GM21360 (cell line): ENCODE measurements around the gene IL31RA.

Experiments used
- ATAC-seq: cut with Tn5 transposase; IDR thresholded peaks from one replicate; pipeline ENCODE4 v1.9.1; 2021; ENCODE audit warnings: mild to moderate bottlenecking, moderate library complexity; ENCODE audit not compliant: unreplicated experiment

Gene IL31RA

DNA sequence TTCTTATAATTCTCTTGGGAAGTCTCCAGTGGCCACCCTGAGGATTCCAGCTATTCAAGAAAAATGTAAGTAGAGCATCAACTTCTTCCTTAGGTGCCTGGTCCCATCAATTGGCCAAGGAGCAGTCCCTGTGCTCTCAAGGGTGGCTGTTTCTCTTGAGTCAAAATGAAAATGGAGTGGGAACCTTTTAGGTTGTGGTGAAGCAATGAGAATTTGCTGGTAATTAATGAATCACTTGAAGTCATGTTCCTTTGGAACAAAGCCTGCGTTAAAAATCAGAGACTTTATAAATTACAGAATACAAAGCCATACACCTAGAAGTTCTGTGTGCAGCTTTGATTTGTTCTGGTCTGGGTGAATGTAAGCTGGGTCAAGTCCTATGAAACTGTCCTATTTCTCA, 48.9 kb downstream of the IL31RA start:
- no peak for ATAC-seq

DNA sequence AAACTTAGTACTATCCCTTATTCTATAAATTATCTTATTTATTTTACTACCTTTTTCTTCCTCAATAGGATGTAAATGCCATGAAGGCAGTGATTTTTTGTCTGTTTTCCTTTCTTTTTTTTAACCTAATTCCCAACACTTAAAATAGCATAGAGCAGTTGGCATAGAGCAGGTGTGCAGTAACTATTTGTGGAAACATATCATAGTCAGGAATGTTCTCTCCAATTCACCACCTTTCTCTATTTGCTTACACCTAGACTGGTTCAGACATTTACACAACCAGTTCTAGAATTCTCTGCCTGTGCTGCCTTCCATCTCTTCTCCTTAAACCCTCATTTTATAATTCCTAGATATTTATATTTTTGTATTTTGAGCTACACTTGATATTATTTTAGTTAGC, 49.6 kb downstream of the IL31RA start:
- ATAC-seq: no peak

DNA sequence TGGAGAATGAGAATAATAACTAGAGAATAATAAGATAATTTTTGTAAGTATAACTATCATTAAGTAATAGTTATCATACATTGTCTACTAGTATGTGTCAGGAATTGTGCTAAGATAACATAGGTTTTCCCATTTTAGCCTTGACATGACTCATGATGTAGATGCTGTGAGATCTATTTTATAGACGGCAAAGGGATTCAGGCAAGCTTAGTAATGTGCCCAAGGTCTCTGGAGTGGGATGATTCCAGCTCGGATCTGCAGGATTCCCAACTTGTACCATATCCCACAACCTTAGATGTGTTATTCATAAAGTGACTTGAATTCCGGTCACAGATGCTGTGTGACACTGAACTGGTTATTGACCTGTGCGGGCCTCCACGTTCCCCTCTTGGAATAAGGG, 51.5 kb downstream of the IL31RA start:
- ATAC-seq: no peak

DNA sequence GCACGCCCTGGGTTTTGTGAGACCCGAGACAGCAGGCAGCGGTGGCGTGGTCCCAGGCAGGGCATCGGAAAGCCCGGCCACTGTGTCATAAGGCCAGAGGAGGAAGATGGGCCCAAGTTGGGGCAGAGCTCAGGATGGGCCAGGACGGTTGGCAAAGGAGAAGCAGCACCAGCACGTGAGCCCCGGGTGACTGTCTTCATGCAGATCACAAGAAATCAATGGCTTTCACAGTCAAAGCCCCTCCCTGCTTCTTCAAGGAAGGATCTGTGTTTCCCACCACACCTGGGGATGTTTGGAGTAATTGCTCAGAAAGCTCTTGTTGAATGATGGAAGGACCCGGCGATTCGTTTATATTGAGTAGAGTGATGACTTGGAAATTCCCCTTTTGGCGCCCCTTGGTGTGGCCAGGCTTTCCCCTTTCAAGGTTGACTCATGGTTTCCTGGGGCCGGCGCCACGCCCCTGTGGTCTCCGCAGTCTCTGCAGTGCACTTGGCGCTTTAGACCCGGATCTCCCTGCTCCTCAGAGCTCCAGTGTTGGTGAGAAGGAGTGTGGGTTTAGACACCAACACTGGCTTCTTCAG, 52.1 kb downstream of the IL31RA start:
- ATAC-seq: peak; percentile 91

DNA sequence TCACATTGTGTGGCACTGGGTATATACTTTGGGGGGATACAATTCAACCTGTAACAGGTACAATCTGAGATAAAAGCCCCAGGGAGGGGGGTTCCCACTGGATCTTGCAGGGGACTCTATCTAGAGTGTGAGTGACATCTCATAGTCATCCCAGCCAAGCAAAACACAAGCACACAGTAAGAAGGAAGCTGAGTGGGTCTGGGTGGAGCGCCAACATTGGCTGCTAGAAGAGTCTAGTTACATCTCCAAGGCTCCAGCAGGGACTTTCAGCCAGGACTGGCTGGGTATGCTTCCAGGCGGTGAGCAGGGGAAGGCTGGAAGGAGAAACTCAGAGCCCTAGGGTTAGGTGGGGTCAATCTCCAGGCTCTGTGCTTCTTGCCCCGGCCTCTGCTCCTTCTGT, 53.0 kb downstream of the IL31RA start:
- no peak for ATAC-seq

DNA sequence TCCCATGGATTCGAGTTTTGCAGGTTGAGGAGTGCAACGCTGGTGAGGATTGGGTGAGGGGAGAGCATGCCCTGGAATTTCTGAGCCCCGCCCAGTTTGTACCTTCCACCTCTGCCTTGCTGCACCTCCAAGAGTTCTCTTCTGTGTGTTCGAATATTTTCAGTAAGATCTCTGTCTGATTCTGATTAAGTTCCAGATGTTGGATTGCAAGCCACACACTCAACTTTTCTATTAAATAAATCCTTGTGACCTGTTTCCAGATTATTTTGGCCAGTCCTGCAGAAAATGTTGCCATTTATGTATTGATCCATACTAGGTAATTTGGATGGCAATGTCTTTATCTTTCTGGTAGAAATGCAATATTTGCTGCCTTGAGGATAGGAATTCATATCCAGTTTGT, 54.1 kb downstream of the IL31RA start:
- ATAC-seq: no peak

DNA sequence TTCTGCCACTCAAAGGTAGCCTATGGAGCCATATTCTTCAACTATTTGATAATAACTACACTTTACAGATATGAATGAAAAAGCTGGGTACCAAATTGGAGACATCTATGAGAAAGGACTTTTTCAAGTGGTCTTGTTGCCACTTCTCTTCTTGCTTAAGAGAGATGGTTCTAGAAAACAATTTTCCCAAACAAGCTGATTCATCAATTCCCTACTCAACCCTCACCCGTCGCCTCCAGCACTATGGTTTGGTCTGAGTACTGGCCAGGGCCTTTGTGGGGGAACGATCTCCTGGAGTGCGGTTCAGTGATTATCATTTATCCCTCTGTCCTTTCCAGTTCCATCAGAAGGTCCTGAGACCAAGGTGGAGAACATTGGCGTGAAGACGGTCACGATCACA, 56.8 kb downstream of the IL31RA start:
- no peak for ATAC-seq

DNA sequence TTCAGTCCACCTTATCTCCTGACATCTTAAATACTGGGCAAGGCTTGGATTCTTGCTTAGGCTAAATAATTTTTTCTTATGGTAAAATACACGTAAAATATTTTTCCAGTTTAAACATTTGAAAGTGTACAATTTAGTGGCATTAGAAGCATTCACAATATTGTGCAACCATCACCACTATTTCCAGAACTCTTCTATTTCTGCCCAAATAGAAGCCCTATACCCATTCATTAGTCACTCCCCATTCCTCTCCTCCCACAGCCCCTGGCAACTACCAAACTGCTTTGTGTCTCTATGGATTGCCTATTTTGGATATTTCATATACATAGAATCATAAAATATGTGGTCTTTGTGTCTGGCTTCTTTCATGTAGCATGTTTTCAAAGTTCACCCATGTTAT, 57.6 kb downstream of the IL31RA start:
- no peak for ATAC-seq

DNA sequence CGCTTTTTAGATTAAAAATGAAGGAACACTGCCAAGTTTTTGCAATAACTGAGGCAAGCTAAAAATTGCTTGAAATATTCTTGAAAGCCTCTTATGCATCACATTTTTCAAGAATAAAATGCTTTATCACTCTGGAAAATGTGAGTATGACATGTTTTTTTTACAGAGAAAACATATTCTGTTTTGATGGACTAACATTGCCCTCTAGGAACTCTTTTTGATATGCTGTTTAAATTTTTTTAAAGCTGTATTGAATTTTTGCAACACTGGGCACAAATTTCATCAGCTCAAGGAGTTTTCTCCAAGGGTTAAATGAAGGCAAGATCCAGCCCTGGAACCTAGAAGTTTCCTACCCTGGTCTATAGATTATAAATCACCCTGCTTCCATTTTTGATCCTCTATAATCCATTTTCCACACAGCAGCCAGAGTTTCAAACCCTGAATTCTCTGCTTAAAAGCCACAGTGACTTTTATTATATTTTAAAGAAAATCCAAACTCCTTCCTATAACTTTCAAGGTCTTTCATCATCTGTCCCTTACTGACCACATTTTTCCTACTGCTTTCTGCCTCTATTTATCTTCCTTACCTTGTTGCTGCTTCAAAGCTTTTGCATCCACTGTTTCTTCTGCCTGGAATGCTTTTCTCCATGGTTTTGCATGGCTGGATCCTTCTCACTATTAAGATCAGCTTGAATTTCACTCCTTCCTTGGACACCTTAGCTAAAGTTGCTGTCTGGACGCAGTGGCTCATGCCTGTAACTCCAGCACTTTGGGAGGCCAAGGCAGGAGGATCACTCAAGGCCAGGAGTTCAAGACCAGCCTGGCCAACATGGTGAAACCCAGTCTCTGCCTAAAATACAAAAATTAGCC, 60.9 kb downstream of the IL31RA start:
- ATAC-seq: no peak

DNA sequence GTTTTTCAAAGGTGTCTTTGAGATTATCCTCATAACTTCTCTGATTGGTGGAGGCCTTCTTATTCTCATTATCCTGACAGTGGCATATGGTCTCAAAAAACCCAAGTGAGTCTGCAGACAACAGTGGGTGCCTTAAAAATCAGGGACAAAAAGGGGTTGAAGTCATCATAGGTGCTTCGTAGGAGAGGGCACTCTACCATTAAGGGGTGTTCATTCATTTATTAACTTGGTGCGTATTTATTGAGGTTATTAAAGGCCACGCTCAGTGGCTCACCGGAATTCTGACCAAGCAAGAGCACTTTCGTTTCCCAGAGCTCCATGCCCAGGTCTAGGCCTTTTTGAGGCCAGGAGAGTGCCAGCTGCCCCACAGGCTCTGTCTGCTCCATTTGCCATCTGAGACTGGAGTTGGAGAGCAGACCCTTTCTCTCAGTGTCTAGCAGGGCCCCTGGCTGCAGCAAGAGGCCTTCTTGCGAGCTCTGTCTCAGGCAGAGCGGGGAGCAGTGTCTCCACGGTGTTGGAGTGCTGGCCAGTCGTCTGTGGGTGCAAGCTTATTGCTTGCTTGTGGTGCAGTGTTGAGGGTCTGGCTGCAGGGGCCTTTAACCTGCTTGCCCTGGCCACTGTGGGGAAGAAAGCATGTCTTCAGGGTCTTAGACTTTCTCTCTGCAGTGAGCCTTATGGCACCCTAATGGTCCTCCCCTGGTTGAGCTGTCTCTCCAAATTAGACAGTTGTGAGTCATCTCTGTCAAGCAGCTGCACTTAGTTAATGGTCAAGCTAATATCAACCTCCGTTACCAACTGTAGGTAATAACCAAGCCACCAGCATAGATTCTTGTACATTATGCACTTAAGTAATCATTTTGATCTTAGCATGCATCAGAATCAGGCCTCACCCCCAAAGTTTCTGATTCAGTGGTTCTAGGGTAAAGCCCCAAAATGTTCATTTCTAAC, 62.6 kb downstream of the IL31RA start:
- no peak for ATAC-seq

DNA sequence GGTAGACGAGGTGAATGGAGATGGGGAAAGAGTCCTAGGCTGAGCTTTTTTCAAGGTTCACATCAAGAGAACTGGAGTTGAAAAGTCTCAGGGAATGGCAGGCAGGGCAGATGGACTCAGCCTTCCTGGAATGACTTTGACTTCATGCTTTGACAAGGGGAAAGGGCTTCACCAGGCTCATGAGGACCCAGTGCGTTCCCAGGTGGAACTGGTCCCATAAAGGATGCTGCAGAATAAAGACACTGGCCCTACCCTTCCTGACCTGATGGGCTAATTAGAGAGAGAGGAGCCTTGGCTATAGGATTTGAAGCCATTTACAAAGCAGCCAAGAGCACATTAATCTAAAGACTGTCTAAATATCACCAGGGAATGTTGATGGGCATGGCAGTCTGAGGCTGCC, 63.8 kb downstream of the IL31RA start:
- ATAC-seq: no peak

DNA sequence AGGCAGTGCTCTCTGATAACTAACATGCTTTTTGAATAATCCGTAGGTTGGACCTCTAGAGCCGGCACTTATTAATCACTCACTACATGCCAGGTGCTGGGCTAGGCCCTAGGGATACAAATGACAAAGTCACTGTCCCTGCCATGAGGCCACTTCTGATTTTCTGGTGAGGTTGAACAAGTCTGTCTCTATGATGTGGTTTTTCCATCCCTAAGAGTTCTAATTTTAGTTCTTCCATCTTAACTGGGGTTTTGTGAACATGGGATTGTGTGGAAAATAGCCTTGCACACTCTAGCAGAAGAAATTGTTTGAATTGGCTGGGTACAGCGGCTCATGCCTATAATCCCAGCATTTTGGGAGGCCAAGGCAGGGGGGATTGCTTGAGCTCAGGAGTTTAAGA, 64.6 kb downstream of the IL31RA start:
- no peak for ATAC-seq

DNA sequence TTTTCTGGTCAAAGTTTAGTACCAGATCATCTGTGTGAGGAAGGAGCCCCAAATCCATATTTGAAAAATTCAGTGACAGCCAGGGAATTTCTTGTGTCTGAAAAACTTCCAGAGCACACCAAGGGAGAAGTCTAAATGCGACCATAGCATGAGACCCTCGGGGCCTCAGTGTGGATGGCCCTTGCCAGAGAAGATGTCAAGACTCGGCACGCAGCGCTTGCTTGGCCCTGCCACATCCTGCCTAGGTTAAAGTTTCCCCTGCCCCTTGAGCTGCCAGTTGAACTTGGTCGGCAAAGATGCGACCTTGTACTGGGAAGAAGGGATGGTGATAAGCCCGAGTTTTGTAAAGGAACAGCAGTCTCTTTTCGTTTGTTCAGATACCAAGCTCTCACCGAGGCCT, 65.8 kb downstream of the IL31RA start:
- no peak for ATAC-seq

DNA sequence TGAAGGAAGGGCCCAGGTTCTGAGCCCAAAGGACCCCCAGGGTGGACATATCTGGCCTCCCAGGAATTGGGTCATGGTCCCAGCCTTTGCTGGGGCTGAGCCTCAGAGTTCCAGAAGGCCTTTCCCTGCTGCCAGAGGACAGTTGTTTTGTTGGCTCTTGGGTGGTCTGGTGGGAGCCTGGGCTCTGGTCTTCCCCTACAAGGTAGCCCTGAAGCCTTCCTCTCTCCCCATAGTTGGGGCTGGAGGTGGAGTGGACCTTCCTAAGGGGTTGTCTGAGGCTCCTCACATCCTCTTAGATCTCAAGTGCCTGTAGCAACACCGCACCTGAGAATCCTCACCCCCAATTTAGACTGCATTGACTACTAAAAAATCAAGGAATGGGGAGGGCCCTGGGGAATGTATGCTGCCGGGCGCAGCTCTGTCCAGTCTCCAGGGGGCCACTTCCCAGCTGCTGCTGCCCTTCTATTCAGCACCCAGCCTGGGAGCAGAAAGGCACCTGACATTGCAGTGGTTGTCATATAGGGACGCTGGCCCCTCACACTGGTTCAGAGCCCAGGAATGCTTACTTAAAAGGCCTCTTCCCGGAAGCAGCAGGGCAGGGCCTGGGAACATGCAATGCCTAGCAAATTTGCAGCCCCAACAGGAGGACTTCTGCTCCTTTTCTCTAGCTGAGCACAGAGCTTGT, 66.4 kb downstream of the IL31RA start:
- ATAC-seq: no peak

DNA sequence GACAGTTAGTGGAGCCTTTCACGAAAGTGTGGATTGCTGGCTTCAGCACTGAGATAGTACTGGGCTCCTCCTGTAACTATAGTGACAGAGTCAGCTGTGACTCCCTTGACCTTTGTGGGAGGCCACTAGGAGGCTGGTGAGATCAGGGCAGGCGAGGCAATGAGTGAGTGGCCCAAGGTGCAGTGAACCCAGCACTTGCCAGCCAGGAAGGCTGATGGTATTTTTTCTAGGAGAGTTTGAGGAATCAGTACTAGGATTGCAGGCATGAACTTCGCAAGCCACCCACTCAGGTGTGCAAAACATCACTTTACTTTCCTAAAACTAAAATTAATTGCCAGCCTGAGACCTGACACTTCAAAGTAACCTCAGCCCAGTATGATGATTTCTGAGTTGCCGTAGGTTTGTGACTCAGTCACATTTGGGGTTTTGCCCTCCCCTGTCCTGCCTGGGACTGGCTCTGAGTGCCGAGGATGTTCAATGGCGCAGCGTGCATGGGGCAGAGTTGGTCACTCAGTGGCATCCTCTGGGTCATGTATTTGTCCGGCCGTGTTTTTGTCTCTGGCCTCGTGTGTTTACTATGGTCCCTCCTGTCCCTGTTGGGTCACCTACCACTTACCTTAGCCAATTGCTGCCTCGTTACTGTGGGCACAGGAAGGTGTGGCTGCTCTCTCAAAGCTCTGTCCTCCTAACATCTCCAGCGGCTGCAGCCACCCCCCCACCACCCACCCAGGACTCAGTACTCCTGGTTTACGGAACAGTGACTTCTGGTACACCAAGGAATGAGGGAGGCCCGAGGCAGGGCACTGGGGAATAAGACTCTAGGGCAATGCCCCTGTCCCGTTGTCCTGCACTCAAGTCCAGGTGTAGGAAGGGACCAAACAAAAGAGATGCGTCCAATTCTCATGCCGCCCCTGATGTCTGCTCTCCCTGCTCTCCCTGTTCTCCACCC, 67.2 kb downstream of the IL31RA start:
- no peak for ATAC-seq

DNA sequence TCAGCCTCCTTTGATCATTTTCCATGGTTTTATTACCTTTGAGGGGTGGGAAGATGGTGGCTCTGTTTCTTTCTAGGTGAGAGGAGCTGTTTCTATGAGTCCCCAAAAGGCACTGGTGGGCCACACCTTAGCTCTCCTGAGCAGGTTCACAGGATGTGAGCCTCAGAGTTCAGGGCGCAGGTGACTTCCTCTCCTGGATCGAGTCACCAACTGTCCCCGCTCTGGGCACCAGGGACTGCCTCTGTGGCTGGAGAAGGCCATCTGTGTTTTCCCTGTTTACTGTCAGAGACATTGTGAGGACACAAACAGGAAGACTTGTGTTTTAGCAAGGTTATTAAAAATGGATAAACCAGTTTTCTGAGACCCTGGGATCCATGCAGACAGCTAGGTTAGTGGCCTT, 68.5 kb downstream of the IL31RA start:
- ATAC-seq: no peak

DNA sequence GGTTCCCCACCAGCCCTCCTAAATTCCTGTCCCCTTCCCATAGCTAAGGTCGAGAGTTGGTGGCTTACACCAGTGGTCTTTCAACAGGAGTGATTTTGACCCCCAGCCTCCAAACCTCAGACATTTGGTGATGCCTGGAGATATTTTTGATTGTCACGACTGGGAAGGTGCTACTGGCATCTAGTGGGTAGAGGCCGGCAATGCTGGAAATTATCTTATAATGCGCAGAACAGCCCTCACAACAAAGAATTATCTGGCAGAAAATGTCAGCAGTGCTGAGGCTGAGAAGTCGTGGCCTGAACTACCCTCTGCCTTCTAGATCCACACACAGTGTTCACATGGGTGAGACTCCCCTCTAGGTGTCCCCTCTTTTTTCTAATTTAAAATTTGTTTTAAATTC, 69.6 kb downstream of the IL31RA start:
- ATAC-seq: no peak

DNA sequence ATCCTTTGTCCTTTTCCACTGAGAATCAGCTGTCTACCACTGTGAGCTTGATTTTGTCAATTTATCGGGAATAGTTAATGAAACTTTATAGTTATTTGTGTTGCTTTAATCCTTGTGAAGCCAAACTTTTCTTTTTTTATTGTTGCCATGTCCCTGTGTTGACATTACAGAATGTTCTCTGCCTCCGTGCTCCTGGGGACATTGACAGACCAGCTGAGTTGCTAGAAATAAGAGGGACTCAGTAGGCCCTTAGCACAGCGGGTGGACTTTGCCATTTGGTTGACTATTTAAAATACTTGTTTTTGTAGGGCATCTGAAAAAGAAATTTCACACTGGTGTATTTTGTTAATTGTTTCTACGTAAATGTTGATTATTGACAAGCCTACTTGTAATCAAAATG, 70.5 kb downstream of the IL31RA start:
- no peak for ATAC-seq

DNA sequence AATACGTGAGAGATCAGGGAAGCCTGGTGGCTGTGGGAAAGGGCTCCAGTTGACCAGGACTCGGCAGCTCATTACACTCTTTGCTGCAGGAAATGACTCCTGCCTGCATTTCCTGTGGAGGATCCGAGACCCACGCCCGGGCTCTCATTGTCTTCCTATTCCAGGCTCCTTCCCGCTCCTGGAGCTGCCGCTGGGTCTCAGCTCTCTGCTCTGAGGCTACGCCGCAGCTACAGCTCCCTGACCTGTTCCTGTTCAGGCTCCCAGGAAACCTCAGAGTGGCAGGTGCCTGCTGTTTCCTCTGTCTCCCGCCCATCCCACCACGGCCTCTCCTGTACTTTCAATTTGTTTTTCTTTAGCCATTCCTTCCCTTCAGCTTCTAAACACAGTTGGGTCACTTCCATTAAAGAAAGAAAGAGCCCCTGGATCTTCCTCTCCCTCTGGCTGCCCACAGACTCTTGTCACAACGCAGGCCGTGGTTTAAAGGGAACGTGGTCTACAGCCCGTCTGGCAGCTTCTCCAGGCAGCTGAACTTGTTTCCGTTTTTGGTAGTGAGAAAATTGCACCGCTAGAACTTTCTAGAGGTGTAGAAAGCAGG, 72.1 kb downstream of the IL31RA start:
- no peak for ATAC-seq
